HG03460 (cell line): ENCODE data around the gene RUSC2.
"Not testable (repeated sequence)": the region's sequence is repeated elsewhere in the genome, so short reads cannot be mapped to it uniquely, and the experiment has no call there.

Experiments
- ATAC-seq: cut with Tn5 transposase; IDR thresholded peaks from one replicate; pipeline ENCODE4 v1.9.1; 2021; ENCODE audit not compliant: unreplicated experiment

The RUSC2 gene

GRCh38 chr9:35519692-35520363, 29.9 kb downstream of the RUSC2 start:
- ATAC-seq, result no peak

- ATAC-seq, result no peak
Measured at GRCh38 chr9:35520364-35520710, 30.4 kb downstream of the RUSC2 start.

DNA sequence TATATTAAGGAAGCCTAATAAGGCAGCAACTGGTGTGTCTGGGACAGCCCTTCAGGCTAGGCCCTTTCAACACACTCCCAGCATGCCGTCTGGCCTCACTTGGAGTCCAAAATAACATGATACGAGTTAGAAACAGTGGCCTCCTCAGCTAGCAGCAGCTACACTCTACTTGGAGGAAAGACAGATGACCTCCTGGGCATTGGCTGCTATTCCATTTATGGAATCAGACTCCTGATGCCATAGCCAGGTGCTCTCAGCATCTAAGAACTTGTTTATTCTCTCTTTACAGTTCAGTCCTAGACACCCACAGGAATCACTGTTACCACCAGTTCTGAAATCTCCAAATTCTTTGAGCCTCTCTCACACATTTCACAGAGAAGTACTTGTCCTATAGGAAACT, 31.8 kb downstream of the RUSC2 start:
- no peak for ATAC-seq

DNA sequence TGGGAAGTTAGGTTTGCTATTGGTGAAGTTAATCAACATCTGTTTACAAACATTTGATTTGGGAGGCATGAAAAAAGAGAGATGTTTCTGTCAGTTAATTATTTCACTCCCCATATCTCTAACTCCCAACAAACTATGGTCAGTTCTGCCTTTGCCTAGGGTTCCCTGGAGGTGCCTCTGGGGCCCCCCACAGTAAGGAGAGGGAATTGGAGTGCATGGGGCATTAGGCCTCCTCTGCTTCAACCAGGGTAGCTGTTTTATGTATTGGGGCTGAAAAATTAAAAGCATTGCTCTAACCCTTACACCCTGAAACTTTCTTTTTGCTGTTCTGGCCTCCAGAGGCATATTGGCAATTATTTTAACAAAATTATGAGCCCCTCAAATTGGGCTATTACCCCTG, 32.3 kb downstream of the RUSC2 start:
- no peak for ATAC-seq

GRCh38 chr9:35522700-35523099, 32.8 kb downstream of the RUSC2 start:
- ATAC-seq, result no peak

DNA sequence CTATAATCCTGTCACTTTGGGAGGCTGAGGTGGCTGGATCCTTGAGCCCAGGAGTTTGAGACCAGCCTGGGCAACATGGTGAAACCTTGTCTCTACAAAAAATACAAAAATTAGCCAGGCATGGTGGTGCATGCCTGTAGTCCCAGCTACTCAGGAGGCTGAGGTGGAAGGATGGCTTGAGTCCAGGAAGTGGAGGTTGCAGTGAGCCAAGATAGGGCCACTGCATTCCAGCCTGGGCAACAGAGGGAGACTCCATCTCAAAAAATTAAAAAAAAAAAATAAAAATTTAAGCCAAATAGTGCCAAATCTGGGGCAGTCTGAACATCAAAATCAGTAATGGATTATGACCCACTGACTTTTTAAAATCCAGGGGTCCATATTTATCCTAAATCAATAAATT, 33.6 kb downstream of the RUSC2 start:
- ATAC-seq, result not testable (repeated sequence)

DNA sequence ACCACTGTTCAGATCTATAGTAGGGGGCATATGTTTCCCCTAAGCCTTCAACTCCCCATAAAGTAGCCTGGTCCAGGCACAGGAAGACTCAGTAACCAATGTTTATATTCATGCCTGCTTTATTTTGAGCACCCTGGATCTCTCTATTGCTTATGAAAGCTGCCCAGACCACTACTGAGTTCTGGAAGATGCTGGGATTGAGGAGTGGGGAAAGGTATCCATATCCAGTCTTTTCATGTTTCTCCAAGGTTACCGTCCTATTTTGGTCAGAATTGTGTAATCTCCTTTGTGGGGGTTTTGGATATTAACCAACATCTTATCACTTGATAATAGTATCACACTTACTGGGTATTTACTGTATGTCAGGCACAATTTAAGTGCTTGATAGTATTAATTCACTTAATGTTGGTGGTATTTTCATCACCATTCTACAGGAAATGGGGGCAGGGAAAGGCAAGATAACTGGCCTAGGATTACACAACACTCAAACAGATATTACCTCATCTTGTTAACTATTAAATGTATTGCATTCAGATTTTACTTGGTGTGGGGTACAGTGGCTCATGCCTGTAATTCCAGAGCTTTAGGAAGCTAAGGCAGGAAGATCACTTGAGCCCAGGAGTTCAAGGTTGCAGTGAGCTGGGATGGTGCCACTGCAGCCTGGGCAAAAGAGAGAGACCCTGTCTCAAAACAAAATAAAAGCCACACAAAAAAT, 36.3 kb downstream of the RUSC2 start:
- no peak for ATAC-seq

DNA sequence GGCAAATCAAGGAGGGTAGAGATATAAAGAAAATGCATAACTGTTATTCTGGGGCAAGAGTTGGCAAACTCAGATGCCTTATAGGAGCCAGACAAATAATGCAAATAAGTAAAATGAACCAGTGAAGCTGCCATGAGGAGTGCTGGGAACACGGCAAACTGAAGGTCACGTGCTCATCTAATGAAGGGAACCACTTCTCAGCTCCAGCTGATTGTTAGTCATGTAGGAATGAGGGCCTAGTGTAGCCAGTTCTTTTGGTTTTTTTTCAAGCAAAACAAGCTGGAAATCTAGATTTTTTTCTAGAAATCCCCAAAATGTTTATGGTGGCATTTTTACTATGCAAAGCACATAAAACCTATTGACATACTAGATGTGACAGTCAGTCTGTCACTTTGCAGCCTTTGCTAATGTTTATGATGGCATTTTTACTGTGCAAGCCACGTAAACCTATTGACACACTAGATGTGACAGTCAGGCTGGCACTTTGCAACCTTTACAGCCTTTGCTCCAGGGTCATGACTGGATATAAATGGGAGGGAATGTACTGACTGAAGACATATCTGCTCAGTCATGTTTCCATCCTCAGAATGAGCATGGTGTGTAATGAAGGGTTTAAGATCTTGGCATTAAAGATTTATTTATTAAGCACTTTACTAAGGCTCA, 39.4 kb downstream of the RUSC2 start:
- ATAC-seq, result no peak

- ATAC-seq, result no peak
Measured at GRCh38 chr9:35533398-35533797, 43.5 kb downstream of the RUSC2 start.

GRCh38 chr9:35534921-35535320, 45.0 kb downstream of the RUSC2 start:
- ATAC-seq, result not testable (repeated sequence)

DNA sequence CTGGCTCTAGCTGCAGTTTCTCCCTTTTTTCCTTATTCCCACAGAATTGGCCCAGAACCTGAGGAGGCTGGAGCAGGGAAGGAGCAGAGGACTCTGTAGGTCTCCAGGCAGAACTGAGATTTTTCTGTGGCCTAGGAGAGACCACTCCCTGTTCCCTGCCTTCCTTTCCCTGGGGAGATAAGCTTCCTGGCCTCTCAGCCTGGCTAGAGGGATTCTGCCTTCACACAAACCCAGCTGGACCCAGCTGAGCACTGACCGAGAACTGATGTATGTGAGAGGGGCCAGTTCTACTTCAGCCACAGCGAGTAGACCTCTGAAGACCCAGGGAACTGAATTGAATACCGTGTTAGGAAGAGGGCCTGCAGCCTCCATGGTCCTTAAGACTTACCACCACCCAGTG, 48.0 kb downstream of the RUSC2 start:
- ATAC-seq, result no peak

DNA sequence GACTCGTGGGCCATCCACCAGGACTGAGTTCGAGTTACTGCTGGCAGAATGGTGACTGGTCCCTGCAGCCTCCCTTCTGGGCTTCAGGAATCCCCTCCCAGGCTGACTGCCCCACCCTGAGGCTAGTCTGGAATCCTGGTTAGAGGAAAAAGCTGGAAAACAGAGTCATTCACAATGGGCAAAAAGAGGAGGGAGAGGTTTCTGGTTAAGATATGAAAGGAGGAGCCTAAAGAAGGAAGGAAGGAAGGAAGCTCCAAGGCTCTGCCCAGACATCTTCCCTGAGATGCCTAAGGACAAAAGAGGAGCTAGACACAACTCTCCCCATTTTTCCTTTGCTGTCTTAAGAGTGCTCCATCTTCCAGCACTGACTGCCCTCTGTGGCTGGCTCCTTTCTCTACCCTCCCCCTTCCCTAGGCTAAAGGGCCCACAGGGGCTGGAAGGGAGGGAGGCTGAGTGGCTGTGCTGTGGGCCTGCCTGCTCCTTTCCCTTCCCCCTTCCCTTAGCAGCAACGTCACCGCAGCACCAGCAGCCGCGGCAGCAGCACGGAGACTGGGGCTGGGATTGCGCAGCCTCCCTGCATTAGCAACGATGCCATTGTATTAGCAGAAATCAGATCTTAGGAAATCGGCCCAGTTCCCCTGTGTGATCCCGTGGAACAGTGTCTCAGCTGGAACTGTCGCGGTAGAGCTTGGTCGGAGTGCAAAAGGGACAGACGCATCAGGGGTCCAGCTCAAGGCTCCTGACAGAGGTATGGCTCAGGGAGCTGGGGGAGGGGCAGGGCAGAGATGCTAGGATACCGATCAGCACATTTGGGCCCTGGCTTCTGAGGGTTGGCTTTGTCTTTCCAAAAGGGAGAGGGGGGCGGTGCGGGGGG, 48.7 kb downstream of the RUSC2 start:
- ATAC-seq, result no peak
